Measurements from ENCODE around the gene CERKL. TPM values are rescaled to one million over a fixed set of nuclear protein-coding genes. Genes with fewer than 3 reads are reported as not detected.

Gene CERKL
- total RNA-seq, 6 experiments from 2014 or later = 0.37 TPM; not detected in 5

- DNase-seq (no peak), ATAC-seq (no peak)
- Histone ChIP-seq H3K4me3 (no peak overlapping the region), H3K36me3 (no peaks in the 10 kb centered on the region), H3K27me3 (no peaks in the 10 kb centered on the region), H3K27ac (no peak overlapping the region), H3K9me3 (no peaks in the 10 kb centered on the region), H3K4me1 (no peaks in the 10 kb centered on the region)
- no peak for TF ChIP-seq POLR2A (IDR thresholded peaks at IDR 0.05)
- TF ChIP-seq, protein P1, sequence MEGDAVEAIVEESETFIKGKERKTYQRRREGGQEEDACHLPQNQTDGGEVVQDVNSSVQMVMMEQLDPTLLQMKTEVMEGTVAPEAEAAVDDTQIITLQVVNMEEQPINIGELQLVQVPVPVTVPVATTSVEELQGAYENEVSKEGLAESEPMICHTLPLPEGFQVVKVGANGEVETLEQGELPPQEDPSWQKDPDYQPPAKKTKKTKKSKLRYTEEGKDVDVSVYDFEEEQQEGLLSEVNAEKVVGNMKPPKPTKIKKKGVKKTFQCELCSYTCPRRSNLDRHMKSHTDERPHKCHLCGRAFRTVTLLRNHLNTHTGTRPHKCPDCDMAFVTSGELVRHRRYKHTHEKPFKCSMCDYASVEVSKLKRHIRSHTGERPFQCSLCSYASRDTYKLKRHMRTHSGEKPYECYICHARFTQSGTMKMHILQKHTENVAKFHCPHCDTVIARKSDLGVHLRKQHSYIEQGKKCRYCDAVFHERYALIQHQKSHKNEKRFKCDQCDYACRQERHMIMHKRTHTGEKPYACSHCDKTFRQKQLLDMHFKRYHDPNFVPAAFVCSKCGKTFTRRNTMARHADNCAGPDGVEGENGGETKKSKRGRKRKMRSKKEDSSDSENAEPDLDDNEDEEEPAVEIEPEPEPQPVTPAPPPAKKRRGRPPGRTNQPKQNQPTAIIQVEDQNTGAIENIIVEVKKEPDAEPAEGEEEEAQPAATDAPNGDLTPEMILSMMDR (IDR thresholded peaks at IDR 0.05) = no peak
- WGBS (ENCODE audit: insufficient coverage, low coverage, low lambda C conversion rate, missing lambda C conversion rate) = 61% methylated on average over 4 of the region's 4 CpGs
- intact Hi-C loops (cut with DNase I) = no loop called here
These were observed 14.8 kb downstream of the CERKL start for GRCh38 chr2:181642086-181642485.

- no peaks in the 10 kb centered on the region for H3K27me3 ChIP-seq
- ATAC-seq (no peak), DNase-seq (no peak)
- H3K4me3 ChIP-seq = no peak overlapping the region
- intact Hi-C loops (cut with DNase I) = no loop called here
- H3K27ac ChIP-seq = no peak overlapping the region
- no peak for TF ChIP-seq POLR2A (IDR thresholded peaks at IDR 0.05)
- TF ChIP-seq, protein P1 (IDR thresholded peaks at IDR 0.05) = no peak
- no peaks in the 10 kb centered on the region for H3K9me3 ChIP-seq
- H3K4me1 ChIP-seq = no peaks in the 10 kb centered on the region
- no peaks in the 10 kb centered on the region for H3K36me3 ChIP-seq
- 0% methylated on average over 1 of the region's 1 CpG for WGBS (ENCODE audit: insufficient coverage, low coverage, low lambda C conversion rate, missing lambda C conversion rate)
These were observed 17.2 kb downstream of the CERKL start for GRCh38 chr2:181639686-181640085.

- H3K27me3 ChIP-seq = no peaks in the 10 kb centered on the region
- no peaks in the 10 kb centered on the region for H3K36me3 ChIP-seq
- no peak for DNase-seq
- no peak for TF ChIP-seq POLR2A (IDR thresholded peaks at IDR 0.05)
- TF ChIP-seq, protein P1 (IDR thresholded peaks at IDR 0.05) = no peak
- ATAC-seq = no peak
- no peaks in the 10 kb centered on the region for H3K9me3 ChIP-seq
- H3K4me3 ChIP-seq = no peak overlapping the region
- H3K27ac ChIP-seq = no peak overlapping the region
- intact Hi-C loops (cut with DNase I) = no loop called here
- H3K4me1 ChIP-seq = no peaks in the 10 kb centered on the region
- WGBS (ENCODE audit: insufficient coverage, low coverage, low lambda C conversion rate, missing lambda C conversion rate) = 73% methylated on average over 4 of the region's 4 CpGs
These were observed 24.0 kb downstream of the CERKL start for GRCh38 chr2:181632733-181633401.

DNA sequence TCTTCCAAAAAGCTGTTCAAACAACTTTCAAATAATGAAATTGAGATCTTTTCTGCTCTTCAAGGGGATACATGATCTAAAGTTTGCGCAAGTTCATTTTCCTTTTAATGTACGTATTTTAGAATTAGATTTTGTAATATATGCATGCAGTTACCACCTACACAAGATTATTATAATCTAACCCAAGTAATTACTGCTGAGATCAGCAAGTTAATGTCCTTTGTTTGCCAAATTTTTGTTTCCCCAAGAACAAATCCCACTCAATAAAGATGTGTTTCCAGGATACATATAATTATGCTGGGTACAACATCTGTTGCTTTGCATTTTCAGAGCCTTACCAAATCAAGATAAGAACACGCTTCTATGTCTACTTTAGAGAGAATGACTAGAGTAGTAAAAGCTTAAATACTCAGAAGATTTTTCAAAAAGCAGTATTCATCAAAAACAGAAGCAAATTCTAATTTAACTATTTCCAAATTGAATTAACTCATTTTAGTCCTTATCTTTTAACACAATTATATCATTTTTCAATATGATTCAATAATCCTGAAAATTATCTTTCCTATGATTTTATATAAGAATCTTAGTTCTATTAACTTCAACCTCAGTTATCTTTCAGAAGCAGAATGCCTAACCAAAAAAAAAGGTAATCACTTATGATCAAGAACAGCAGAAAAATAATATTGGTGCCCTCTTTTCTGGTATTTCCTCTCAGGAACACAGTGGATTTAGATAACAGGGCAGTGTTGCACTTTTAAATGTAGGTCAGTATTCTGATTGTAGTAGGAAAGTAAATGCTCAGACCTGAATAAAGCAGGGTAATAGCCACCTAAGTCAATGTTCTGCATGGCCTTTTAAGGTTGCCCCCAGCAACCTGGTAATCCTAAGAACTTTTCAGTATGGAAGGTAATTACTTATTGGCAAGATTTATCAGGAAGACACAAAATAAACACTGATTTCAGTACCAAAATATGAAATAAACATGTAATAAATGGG, 28.0 kb downstream of the CERKL start:
- intact Hi-C loops (cut with DNase I) = no loop called here
- DNase-seq (no peak), ATAC-seq (no peak)
- whole genome bisulfite sequencing (ENCODE audit: insufficient coverage, low coverage, low lambda C conversion rate, missing lambda C conversion rate) = 69% methylated on average over 3 of the region's 3 CpGs
- no peaks in the 10 kb centered on the region for H3K27me3 ChIP-seq
- no peak overlapping the region for H3K4me3 ChIP-seq
- no peaks in the 10 kb centered on the region for H3K9me3 ChIP-seq
- H3K4me1 ChIP-seq = no peaks in the 10 kb centered on the region
- H3K36me3 ChIP-seq = no peaks in the 10 kb centered on the region
- no peak overlapping the region for H3K27ac ChIP-seq
- TF ChIP-seq POLR2A (IDR thresholded peaks at IDR 0.05) = no peak
- TF ChIP-seq, protein P1 (IDR thresholded peaks at IDR 0.05) = no peak
